Activated T-cell treated with anti-CD3 and anti-CD28 coated beads for 4 hours (primary cell): ENCODE measurements around the gene TIMP3.

Experiments
- DNase-seq: peaks from one replicate; pipeline ENCODE4 v3.0.0-alpha.2; 2020

Gene TIMP3

GRCh38 chr22:32888976-32889375 is 87.5 kb downstream of the TIMP3 start:
- no peak for DNase-seq

DNA sequence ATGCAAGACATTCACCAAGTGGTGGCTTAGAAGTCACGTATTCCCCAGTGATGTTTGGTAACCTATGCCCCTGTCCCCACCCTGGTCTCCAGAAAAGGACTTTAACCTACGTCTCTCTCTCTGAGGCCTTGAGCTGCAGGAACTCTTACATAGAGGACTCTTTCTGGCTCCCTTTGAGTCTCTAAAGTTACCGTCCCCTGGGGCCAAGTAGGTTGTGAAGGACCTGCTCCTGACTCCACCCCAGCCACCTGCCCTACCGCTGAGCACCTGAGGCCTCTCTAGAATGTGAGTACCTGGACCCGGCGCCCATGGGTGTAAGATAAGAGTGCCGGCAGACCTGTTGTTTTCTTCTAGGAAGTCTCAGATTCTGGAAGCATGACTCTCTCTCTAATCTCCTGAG is 95.4 kb downstream of the TIMP3 start:
- DNase-seq: no peak

DNA sequence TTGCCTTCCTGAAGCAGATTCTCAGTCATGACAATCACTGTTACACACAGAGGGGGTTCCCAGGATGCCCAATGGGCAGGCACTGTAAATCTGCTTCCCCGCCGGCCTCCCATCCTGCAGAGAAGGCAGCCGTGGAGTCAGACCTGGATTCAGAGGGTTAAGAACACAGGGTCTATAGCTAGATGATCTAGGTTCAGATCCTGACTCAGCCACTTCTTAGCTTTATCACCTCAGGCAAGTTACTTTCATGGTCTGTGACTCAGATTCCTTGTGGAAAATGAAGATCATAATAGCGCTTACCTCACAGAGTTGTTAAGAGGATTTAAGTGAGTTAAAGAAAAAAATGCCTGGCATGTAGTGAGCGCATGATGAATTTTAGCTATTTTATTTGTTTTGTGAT is 95.9 kb downstream of the TIMP3 start:
- no peak for DNase-seq

- DNase-seq: no peak
Observed at GRCh38 chr22:32900886-32901635, 99.6 kb downstream of the TIMP3 start.

- DNase-seq: no peak
Observed at GRCh38 chr22:32901925-32902324, 100.4 kb downstream of the TIMP3 start.

- DNase-seq: no peak
Observed at GRCh38 chr22:32903507-32903906, 102.0 kb downstream of the TIMP3 start.

GRCh38 chr22:32904044-32904443 is 102.5 kb downstream of the TIMP3 start:
- no peak for DNase-seq

DNA sequence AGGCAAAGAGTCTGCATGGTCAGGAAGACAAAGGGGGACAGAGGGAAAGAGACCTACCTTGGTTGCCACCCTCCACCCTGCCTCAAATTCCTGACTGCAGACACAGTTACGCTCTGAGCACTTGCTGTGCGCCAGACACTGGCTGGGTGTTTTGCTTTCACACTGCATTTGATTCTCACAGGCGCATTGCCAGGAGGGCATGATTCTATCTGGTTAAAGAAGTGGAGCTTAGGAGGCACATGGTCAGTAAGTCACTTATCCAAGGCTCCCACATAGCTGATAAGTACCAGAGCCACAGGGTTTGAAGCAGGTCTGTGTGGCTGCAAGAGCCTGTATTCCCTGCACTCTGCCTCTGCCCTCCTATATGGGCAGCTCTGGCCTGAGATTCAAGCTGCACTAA is 103.9 kb downstream of the TIMP3 start:
- DNase-seq: no peak

- no peak for DNase-seq
Observed at GRCh38 chr22:32909581-32910428, 108.3 kb downstream of the TIMP3 start.

DNA sequence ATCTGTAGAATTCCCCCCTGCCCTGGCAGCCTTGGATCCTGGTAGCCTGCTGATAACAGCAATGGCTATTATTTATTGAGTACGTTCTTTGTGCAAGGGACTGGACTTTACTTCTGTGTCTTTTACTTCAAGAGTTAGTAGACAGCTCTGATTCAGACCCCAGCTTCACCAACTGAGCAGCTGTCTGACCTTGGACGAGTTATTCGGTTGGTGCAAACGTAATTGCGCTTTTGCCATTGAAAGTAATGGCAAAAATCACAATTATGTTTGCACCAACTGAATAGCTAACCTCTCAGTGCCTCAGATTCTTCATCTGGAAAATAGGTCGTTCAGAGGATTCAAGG is 108.9 kb downstream of the TIMP3 start:
- DNase-seq: no peak

- no peak for DNase-seq
Observed at GRCh38 chr22:32911503-32911902, 110.0 kb downstream of the TIMP3 start.
